Measurements from ENCODE around the gene HUWE1.
"Not testable (repeated sequence)": the region's sequence is repeated elsewhere in the genome, so short reads cannot be mapped to it uniquely, and the experiment has no call there.

The HUWE1 gene

DNA sequence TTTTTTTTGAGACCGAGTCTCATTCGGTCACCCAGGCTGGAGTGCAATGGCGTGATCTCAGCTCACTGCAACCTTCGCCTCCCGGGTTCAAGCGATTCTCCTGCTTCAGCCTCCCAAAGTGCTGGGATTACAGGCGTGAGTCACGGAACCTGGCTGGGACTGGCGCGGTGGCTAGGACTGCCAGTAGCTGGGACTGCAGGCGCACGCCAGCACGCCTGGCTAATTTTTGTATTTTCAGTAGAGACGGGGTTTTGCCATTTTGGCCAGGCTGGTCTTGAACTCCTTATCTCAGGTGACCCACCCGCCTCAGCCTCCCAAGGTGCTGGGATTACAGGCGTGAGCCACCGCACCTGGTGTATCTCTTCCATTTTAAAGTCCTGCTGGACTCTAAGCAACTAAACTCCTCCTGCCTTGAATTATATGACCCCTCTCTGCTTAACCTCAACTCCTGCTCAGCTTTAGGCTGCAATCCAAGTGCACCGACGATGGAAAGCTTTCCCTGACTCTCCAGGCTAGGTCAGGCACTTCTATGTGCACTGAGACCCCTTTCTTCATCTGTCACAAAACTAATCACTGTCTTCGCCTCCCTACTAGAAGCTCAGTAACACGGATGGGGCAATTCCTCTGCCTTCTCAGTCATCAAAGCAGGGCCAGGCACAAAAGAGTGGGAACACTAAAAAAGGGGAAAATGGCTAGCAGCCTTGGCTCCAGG lies 155.1 kb downstream of the HUWE1 start:
- DNase-seq = not testable (repeated sequence)

DNA sequence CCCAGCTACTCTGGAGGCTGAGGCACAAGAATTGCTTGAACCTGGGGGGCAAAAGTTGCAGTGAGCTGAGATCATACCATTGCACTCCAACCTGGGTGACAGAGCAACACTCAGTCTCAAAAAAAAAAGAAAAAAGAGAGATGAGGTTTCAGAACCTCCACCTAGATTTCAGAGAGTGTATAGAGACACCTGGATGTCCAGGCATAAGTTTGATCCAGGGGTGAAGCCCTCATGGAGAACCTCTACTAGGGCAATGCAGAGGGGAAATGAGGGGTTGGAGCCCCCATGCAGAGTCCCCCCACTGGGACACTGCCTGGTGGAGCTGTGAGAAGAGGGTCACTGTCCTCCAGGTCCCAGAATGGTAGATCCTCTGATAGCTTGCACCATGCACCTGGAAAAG lies 159.5 kb downstream of the HUWE1 start:
- no peak for DNase-seq

DNA sequence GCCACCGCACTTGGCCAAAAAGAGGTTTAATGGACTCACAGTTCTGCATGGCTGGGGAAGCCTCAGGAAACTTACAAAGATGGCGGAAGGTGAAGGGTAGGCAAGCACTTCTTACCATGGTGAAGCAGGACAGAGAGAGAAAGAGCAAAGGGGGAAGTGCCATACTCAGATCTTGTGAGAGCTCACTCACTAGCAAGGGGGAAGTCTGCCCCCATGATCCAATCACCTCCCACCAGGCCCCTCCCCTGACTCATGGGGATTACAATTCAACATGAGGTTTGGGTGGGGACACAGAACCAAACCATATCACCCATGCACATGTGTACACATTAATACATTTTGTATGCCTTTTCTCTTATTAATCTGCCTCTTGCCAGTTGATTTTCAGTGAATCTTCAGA lies 175.2 kb downstream of the HUWE1 start:
- DNase-seq = no peak

DNA sequence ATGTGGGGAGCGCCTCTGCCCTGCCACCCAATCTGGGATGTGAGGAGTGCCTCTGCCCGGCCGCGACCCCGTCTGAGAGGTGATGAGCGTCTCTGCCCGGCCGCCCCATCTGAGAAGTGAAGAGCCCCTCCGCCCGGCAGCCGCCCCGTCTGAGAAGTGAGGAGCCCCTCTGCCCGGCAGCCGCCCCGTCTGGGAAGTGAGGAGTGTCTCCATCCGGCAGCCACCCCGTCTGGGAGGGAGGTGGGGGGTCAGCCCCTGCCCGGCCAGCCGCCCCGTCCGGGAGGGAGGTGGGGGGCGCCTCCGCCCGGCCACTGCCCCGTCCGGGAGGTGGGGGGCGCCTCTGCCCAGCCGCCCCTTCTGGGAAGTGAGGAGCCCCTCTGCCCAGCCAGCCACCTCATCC lies 182.5 kb downstream of the HUWE1 start:
- DNase-seq = not testable (repeated sequence)

DNA sequence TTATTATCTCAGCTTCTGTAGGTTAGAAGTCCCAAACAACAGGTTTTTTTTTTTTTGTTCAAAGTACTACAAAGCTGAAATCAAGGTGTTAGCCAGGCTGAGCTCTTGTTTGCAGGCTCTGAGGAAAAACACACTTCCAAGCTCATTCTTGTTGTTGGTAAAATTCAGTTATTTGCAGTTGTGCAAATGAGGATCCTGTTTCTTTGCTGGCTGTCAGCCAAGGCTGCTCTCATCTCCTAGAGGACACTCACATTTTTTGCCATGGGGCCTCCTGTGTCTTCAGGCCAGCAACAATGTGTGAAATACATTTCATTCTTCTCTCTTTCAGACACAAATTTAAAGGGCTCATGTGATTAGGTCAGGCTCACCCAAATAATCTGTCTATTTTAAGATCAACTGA lies 192.1 kb downstream of the HUWE1 start:
- DNase-seq = no peak

DNA sequence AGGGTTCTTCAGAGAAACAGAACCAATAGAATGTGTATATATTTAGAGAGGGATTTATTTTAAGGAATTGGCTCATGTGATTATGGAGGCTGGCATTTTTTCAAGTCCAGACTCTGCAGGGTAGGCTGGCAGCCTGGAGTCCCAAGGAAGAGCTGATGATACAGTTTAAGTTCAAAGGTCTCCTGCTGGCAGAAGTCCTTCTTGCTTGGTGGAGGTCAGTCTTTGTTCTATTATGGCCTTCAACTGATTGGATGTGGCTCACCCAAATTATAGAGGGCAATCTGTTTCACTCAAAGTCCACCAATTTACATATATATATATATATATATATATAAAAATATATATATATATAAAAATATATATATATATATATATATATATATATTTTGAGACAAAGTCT lies 200.2 kb downstream of the HUWE1 start:
- DNase-seq = no peak

DNA sequence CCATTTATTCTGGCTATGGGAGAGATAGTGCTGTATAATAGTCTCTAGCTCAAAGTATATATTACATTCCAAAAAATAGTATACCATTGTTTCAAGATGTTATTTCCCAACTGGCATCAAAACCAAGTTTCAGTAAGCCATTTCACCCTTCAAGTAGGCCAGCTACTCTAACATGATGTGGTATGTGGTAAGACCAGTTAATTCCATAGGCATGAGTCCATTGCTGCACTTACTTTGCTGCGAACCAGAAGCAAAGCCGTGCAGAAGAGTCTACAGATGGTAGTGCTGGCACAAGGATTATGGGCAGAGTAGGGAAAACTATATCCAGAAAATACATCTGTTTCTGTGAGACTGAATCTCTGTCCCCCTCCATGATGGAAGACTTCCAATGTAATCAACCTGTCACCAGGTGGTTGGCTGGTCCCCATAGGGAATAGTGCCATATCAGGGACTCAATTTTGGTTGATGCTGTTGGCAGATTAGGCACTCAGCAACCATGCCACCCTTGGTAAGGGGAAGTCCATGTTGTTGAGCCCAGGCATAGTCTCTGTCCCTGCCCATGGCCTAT lies 202.6 kb downstream of the HUWE1 start:
- DNase-seq = no peak

DNA sequence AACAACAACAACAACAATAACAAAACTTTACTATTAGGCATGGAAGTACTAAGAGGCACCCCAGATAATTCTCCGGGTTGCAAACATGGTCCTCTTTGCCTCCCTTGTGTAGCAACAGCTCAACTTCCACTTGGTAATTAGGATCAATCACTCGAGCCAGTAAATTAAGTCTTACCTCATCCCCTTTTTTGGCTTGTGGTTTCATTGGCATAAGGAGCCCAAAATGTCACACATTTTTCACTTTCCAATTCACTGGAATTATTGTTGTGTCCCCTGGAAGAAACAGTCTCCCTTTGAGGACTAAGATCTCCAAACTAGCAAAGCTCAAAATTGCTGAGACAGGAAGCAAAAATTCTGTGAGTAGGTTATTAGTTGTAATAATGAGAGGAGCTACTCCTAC lies 203.1 kb downstream of the HUWE1 start:
- DNase-seq = no peak

Measured in anterior cingulate cortex (tissue), 58 donors.